Measurements from ENCODE around the gene ANKRD65. TPM values are rescaled to one million over a fixed set of nuclear protein-coding genes. Genes with fewer than 3 reads are reported as not detected.
"Not testable (repeated sequence)": the region's sequence is repeated elsewhere in the genome, so short reads cannot be mapped to it uniquely, and the experiment has no call there.

ANKRD65 gene
- total RNA-seq (2014; rRNA removed; shearing (Covaris generic)) = not detected in 2 replicates

GRCh38 chr1:1421147-1421906 lies at the start of gene ANKRD65:
TSS of gene ANKRD65 (minus strand) at chr1:1421276. CDS start at chr1:1421005, 271 bp downstream.
- DNase-seq (ENCODE audit: low read depth) = no peak

DNA sequence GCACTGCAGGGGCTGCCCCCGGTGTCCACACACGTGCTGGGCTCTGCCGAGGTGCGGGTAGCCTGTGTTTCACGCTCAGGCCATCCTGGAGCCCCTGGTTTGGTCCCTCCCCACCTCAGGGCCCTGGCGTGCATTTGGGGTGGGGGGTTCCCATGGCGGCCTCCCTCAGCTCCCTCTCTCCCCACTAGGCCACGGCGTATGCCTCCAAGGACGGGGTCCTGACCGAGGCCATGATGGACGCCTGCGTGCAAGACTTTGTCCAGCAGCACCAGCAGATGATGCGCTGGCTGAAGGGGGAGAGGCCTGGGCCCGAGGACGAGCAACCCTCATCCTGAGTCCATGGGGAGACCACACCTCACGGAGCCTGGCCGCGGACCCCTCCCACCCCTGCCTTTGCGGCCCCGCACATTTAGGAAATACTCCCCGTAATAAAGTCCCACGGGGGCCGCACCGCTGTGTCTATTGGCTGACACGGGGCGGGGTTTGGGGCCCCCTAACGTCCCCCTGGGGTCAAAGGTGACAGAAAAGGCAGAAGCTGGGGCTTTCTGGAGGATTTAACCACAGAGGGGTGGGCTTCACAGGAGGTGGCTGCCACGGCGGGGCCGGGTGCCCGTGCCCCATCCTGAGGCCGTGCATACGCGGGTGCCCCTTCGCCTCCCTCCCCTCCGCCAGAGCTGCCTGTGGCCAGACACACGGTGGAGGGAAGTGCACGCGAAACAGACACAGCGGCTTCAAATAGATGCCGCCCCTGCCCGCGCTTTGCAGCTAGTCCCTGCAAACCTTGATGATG lies 47.3 kb upstream of the ANKRD65 start:
- DNase-seq (ENCODE audit: low read depth) = not testable (repeated sequence)

DNA sequence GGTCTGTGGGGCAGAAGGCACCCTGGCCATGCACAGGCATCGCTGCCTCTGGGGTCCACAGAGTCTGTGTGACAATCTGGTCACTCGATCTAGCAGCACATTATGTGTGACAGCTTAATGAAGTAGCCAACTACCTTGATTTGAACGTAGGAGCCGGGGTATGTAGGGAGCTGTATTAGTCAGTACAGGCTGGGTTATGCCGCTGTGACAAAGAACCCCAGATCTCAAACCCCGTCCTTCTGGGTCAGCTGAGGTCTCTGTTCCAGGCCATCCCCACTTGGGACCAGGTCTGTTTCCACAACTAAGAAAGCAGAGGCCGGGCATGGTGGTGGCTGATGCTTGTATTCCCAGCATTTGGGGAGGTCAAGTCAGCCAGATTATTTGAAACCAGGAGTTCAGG lies 42.2 kb upstream of the ANKRD65 start:
- DNase-seq (ENCODE audit: low read depth) = no peak

- peak; percentile 52 for DNase-seq (ENCODE audit: low read depth)
Measured at GRCh38 chr1:1462318-1462966, 41.4 kb upstream of the ANKRD65 start.

DNA sequence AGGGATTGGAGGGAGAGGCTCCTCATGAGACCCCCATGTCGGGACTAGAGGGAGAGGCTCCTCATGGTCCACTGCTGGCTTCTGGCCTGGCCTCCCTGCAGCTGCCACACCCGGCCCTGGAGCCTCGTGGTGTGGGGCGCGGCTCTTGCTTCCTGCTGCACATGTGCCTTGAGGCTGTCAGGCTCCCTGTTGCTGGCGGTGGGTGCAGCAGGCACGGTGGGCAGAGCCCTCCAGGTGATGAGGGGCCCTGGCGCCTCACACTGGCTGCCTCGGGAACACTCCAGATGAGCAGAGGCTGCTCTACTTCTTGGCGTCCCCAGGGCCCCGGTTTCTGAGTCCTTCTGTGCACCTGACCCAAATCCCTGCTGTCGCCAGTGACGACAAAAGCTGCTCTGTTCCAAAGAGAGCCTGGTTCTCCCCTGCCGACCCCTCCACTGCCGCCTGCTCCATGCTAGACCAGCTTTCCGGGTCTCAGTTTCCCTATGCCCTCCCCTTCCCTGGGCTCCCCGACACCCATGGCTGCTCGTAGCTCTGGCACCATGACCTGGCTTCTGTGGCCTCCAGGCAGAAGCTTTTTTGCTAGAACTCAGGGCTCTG lies 40.7 kb upstream of the ANKRD65 start:
- no peak for DNase-seq (ENCODE audit: low read depth)

DNA sequence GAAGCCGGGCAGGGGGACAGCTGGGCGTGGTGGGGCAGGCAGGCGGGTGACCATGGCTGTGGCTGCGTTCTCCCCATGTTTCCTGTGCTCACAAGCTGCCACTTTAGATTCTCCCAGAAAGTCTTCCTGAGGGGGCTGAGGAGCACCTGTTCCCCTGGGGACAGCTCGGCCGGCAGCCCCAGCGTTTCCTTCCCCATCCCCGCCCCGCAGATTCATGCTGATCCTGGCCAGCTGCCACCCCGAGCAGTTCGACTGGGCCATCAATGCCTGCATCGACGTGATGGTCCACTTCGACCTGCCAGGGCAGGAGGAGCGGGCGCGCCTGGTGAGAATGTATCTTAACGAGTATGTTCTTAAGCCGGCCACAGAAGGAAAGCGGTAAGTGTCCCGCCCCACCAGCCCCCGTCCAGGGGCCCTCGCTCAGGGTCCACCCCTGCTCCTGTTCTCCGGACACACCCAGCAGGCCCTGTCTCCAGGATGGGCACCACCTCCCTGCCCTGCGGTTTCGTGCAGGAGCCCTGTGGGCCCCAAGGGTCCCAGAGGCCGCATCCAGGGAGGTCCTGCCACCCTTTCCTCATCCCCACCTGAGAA lies 39.6 kb upstream of the ANKRD65 start:
- DNase-seq (ENCODE audit: low read depth) = no peak

DNA sequence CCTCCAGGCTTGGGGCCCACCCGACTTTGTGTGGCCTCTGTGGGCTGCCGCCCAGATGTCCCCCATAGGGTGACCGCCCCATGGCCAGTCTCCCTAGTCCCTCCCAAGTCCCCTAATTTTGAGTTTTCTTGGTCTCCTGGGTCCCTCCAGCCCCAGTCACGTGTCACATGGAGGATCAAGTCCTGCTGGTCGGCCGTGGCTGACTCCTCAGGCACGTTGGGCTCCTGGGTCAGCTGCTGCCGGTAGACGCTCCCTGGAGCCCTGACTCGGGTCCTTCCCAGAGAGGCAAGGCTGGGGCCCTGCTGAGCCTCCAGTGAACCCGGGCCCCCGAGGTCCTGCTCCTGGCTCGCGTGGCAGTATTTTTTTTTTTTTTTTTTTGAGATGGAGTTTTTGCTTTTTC lies 38.6 kb upstream of the ANKRD65 start:
- DNase-seq (ENCODE audit: low read depth) = not testable (repeated sequence)

- DNase-seq (ENCODE audit: low read depth) = not testable (repeated sequence)
Measured at GRCh38 chr1:1459156-1459555, 38.1 kb upstream of the ANKRD65 start.

- DNase-seq (ENCODE audit: low read depth) = not testable (repeated sequence)
Measured at GRCh38 chr1:1456683-1457255, 35.7 kb upstream of the ANKRD65 start.

GRCh38 chr1:1455934-1456333 lies 34.9 kb upstream of the ANKRD65 start:
- DNase-seq (ENCODE audit: low read depth) = not testable (repeated sequence)

DNA sequence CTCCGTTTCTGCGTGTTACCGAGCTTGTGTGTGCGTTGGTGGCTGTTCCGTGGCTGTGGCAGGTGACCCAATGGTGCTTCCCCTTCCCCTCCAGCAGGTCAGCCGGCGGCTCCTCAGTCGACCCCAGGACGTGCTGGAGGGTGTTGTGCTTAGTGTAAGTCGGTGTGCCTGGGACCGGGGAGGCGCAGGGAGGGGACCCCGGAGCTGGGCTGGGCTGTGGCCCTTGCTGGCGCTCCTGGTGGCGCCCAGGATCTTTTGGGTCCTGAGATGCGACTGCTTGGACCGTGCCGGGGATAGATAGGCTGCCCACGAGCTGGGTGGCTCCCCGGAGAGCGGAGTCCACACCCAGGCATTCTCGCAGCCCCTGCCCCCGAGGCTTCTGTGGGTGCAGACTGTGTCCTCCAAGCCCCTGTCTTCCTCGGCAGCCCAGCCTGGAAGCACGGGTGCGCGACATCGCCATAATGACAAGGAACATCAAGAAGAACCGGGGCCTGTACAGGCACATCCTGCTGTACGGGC lies 34.3 kb upstream of the ANKRD65 start:
- DNase-seq (ENCODE audit: low read depth) = no peak

- not testable (repeated sequence) for DNase-seq (ENCODE audit: low read depth)
Measured at GRCh38 chr1:1454286-1455056, 33.4 kb upstream of the ANKRD65 start.

DNA sequence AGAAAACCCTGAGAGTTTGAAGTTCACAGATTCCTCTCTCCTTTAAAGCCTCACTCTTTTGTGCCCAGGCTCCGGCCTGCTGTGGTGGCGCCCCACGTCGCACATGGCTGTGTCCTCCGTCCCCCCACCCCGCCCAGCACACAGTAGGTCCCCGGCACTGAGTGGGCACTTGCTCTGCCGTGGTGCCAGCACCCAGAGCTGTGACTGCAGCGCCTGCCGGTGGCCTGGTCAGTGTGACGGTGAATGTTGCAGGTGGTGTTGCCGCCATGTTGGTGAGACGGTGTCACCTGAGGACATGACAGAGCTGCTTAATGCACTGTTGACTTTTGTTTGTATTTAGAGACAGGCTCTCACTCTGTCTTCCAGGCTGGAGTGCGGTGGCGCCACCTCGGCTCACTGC lies 31.8 kb upstream of the ANKRD65 start:
- DNase-seq (ENCODE audit: low read depth) = no peak

DNA sequence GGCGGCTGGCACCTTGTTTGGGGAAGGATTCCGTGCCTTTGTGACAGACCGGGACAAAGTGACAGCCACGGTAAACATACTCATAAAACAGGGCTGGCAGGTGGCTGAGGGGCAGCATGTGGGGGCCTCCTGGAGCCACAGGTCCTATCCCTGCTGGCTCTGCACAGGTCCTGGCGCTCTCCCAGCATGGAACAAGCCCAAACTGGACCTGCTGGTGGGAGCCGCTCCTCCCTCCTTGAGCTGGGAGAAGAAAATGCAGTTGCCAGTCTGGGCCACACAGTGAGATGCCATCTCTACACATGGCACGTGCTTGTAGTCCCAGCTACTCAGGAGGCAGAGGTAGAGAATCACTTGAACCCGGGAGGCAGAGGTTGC lies 31.3 kb upstream of the ANKRD65 start:
- DNase-seq (ENCODE audit: low read depth) = not testable (repeated sequence)

DNA sequence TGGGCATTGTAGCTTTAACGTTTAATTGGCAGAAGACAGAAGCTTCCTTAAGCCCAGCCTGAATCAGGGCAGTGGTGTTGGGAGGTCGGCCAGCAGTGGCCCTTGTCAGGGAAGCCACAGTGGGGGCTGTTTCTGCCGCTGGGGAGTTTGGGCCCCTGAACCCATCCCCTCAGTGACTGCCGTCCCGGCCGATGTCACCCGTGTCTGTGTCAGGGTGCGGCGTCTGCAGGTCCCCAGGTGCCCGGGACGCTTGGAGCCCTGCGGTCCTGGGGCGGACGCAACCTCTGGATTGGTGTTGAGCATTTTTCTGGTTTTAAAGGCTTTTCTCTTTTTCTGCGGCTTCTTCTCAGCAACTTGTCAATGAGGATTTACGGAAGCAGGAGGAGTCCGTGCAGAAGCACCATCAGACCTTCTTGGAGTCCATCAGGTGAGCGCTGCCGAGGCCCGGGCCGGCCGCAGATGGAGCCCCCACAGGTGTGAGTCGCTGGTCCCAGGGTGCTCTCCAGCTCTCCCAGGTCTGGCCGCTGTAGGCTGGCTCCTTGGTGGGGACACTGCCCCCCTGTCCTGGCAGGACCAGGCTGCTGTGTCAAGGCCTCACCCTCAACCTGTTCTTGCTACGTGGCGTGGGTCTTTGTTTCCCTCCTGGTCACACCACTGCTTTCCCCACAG lies 30.8 kb upstream of the ANKRD65 start:
- no peak for DNase-seq (ENCODE audit: low read depth)

DNA sequence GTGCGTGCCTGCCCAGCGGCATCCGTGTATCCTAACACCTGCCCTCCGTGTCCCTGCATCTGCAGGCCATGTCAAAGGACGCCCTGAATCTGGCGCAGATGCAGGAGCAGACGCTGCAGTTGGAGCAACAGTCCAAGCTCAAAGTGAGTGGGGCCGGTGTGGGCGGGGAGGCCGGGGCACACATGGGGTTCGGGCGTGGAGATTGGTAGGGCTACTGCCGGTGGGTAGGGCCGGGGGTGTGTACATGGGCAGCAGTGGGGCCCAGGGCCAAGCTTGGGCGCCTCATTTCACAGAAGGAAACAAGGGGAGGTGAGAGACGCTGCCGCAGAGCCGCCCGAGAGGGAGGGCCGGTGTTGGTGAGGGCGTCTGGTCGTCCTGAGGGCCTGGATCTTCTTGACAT lies 29.5 kb upstream of the ANKRD65 start:
- DNase-seq (ENCODE audit: low read depth) = not testable (repeated sequence)

- DNase-seq (ENCODE audit: low read depth) = no peak
Measured at GRCh38 chr1:1449099-1449739, 28.1 kb upstream of the ANKRD65 start, which contains the start of gene ATAD3C. TSS of gene ATAD3C (plus strand) at chr1:1449689. CDS start at chr1:1450684, 995 bp downstream.

- not testable (repeated sequence) for DNase-seq (ENCODE audit: low read depth)
Measured at GRCh38 chr1:1446631-1447030, 25.6 kb upstream of the ANKRD65 start.

All from RPMI7951 (cell line).